ENCODE data around the gene RBP5.

Gene RBP5

GRCh38 chr12:7128681-7129286 is at the start of gene RBP5:
Gene RBP5, minus strand, starts transcription at chr12:7128889. Its CDS starts 114 bp downstream, at chr12:7128775.
- DNase-seq (ENCODE audit: low read depth, low spot score) = no peak

GRCh38 chr12:7178481-7178880 is 49.8 kb upstream of the RBP5 start:
- DNase-seq (ENCODE audit: low read depth, low spot score) = no peak

- no peak for DNase-seq (ENCODE audit: low read depth, low spot score)
Measured at GRCh38 chr12:7176595-7176994, 47.9 kb upstream of the RBP5 start.

GRCh38 chr12:7175493-7175892 is 46.8 kb upstream of the RBP5 start:
- no peak for DNase-seq (ENCODE audit: low read depth, low spot score)

- DNase-seq (ENCODE audit: low read depth, low spot score) = no peak
Measured at GRCh38 chr12:7171854-7172253, 43.2 kb upstream of the RBP5 start.

- DNase-seq (ENCODE audit: low read depth, low spot score) = no peak
Measured at GRCh38 chr12:7169951-7170350, 41.3 kb upstream of the RBP5 start.

GRCh38 chr12:7162691-7163114 is 34.0 kb upstream of the RBP5 start:
- peak; percentile 11 for DNase-seq (ENCODE audit: low read depth, low spot score)

GRCh38 chr12:7161811-7162210 is 33.1 kb upstream of the RBP5 start:
- no peak for DNase-seq (ENCODE audit: low read depth, low spot score)

GRCh38 chr12:7161327-7161726 is 32.6 kb upstream of the RBP5 start:
- no peak for DNase-seq (ENCODE audit: low read depth, low spot score)

- no peak for DNase-seq (ENCODE audit: low read depth, low spot score)
Measured at GRCh38 chr12:7160183-7160582, 31.5 kb upstream of the RBP5 start.

GRCh38 chr12:7158781-7159609 is 30.3 kb upstream of the RBP5 start:
- DNase-seq (ENCODE audit: low read depth, low spot score) = no peak

GRCh38 chr12:7157391-7157790 is 28.7 kb upstream of the RBP5 start:
- DNase-seq (ENCODE audit: low read depth, low spot score) = no peak

- DNase-seq (ENCODE audit: low read depth, low spot score) = no peak
Measured at GRCh38 chr12:7156259-7157197, 27.8 kb upstream of the RBP5 start.

GRCh38 chr12:7155471-7156034 is 26.9 kb upstream of the RBP5 start:
- no peak for DNase-seq (ENCODE audit: low read depth, low spot score)

- no peak for DNase-seq (ENCODE audit: low read depth, low spot score)
Measured at GRCh38 chr12:7154901-7155470, 26.3 kb upstream of the RBP5 start.

GRCh38 chr12:7154042-7154441 is 25.4 kb upstream of the RBP5 start:
- DNase-seq (ENCODE audit: low read depth, low spot score) = no peak

GRCh38 chr12:7152818-7153217 is 24.1 kb upstream of the RBP5 start:
- DNase-seq (ENCODE audit: low read depth, low spot score) = no peak

- no peak for DNase-seq (ENCODE audit: low read depth, low spot score)
Measured at GRCh38 chr12:7151532-7151931, 22.8 kb upstream of the RBP5 start.

GRCh38 chr12:7150841-7151240 is 22.2 kb upstream of the RBP5 start:
- no peak for DNase-seq (ENCODE audit: low read depth, low spot score)

GRCh38 chr12:7150356-7150755 is 21.7 kb upstream of the RBP5 start:
- no peak for DNase-seq (ENCODE audit: low read depth, low spot score)

- no peak for DNase-seq (ENCODE audit: low read depth, low spot score)
Measured at GRCh38 chr12:7146906-7147305, 18.2 kb upstream of the RBP5 start.
